HG03159 (cell line): ENCODE data around the gene HBG2.
"Not testable (repeated sequence)": the region's sequence is repeated elsewhere in the genome, so short reads cannot be mapped to it uniquely, and the experiment has no call there.

Experiments used
- ATAC-seq: cut with Tn5 transposase; IDR thresholded peaks from one replicate; pipeline ENCODE4 v1.9.1; 2021; ENCODE audit warnings: mild to moderate bottlenecking, moderate library complexity; ENCODE audit not compliant: unreplicated experiment

Gene HBG2

DNA sequence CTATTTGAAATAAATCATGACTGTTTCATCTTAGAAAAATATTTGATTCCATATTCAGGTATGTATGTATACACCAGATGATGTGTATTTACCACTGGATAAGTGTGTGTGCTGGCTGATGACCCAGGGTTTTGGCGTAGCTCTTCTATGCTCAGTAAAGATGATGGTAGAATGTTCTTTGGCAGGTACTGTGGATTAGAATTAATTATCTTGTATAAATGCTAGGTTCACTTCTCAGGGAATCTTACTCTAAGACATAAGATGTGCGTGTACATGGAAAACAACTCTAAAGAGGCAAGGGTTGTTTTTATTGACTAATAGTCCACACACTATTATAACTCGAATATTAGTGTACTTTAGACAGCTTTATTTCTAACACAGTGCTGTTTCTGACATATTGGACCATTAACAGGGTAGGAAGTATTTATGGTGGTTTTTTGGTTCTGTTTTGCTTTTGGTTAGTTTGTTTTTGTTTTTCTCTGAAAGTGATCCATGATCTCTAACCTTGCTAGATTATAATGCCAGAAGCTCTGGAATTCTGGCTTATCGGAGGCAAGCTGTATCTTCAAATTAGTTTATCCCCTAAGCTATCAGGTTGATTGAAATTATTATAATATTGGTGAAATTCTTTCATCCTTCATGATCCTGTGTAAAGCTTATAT lies 3.9 kb downstream of the HBG2 start:
- ATAC-seq = no peak

DNA sequence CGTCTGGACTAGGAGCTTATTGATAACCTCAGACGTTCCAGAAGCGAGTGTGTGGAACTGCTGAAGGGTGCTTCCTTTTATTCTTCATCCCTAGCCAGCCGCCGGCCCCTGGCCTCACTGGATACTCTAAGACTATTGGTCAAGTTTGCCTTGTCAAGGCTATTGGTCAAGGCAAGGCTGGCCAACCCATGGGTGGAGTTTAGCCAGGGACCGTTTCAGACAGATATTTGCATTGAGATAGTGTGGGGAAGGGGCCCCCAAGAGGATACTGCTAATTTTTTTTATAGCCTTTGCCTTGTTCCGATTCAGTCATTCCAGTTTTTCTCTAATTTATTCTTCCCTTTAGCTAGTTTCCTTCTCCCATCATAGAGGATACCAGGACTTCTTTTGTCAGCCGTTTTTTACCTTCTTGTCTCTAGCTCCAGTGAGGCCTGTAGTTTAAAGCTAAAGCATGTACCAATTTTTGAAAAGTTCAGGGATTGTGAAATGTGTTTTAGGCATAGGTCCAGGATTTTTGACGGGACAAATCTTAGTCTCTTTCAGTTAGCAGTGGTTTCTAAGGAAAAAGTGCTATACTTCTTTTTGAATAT lies 4.7 kb downstream of the HBG2 start, which contains the start of gene HBG1:
Gene HBG1, minus strand, starts transcription at position 51 of the 590 bp plus-strand sequence. CDS start 53 bp downstream, outside the sequence.
- not testable (repeated sequence) for ATAC-seq

DNA sequence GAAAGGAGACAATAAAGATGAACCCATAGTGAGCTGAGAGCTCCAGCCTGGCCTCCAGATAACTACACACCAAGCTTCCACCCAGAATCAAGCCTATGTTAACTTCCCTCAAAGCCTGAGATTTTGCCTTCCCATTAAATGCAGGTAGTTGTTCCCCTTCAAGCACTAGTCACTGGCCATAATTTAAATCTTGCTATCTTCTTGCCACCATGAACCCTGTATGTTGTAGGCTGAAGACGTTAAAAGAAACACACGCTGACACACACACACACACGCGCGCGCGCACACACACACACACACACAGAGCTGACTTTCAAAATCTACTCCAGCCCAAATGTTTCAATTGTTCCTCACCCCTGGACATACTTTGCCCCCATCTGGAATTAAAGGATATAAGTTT lies 6.1 kb downstream of the HBG2 start:
- not testable (repeated sequence) for ATAC-seq

DNA sequence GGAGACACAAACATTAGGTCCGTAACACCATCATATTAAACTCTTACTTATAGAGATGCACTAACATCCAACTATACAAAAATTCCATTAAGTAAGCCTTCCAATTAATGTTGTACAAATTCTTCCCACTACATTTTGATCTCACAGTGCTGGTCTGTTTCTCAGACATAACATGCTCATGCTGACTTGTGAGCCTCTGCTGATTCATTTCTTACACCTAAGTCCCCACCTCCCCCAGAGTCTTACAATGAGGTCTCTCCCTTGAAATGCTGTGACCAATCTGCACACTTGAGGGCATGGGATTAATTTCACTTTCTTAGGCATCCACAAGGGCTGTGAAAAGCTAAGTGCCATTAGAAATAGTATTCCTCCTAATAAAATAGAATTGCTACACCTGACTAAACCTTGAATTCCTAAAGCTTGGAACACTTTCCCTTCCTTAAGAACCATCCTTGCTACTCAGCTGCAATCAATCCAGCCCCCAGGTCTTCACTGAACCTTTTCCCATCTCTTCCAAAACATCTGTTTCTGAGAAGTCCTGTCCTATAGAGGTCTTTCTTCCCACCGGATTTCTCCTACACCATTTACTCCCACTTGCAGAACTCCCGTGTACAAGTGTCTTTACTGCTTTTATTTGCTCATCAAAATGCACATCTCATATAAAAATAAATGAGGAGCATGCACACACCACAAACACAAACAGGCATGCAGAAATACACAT lies 6.9 kb downstream of the HBG2 start:
- no peak for ATAC-seq

DNA sequence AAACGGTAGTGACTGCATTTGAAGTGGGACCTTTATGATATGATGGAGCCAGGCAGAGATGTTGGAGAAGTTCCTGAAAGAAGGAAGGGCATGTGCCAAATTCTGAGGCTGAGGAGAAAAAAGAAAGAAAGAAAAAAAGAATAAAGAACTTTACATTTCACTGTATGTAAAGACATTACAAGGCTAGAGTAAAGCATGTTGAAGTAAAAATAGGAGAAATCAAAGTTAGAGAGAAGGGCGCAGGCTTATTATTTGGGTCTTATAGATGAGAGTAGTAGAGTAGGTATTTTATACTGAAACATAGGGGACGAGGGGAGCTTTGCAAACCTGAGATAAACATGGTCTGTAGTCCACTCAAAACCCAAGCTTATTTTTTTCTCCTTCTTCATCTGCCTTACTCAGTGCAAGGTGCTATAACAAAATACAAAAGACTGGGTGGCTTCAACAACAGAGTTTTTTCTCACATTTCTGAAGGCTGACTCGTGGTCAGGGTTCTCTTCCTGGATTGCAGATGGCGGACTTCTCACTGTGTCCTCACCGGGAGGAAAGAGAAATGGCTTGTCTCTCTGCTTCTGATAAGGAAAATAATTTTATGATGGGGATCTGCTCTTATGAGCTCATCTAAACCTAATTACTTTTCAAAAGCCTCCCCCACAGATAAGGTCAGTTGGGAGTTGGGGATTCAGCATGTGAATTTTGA lies 7.7 kb downstream of the HBG2 start:
- ATAC-seq = no peak

DNA sequence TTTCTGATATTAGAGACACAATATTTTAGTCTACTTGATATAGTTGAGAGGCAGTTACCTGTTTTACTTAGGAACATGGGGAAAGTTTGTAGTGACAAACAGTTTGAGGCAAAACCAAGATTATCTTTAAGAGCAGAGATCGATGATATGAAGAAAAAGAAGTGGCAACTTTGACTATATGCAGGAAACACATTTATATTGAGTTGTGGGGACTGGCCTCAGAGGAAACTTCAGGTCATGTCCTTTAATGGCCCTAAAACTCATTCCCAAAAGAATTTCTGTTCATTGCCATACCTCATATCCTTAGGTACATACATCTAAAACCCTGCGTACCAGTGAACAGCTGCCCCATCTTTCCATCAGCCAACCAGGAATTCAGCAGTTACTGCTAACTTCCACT lies 9.4 kb downstream of the HBG2 start:
- no peak for ATAC-seq

DNA sequence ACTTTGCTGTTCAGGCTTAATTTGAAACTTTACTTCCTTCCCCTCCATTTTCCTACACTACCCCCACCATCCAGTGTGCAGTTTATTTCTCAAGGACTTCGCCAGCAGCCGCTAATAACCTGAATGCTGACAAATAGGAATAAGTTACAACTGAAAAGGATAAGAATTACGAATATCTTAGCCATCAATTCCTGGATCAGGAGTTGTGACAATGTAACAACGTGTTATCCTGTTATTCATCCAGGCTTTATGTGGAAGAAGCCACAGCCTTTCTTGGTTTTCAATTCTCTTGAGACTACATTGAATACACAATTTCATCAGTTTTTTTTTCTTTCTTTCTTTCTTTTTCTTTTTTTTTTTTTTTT lies 10.8 kb downstream of the HBG2 start:
- no peak for ATAC-seq

DNA sequence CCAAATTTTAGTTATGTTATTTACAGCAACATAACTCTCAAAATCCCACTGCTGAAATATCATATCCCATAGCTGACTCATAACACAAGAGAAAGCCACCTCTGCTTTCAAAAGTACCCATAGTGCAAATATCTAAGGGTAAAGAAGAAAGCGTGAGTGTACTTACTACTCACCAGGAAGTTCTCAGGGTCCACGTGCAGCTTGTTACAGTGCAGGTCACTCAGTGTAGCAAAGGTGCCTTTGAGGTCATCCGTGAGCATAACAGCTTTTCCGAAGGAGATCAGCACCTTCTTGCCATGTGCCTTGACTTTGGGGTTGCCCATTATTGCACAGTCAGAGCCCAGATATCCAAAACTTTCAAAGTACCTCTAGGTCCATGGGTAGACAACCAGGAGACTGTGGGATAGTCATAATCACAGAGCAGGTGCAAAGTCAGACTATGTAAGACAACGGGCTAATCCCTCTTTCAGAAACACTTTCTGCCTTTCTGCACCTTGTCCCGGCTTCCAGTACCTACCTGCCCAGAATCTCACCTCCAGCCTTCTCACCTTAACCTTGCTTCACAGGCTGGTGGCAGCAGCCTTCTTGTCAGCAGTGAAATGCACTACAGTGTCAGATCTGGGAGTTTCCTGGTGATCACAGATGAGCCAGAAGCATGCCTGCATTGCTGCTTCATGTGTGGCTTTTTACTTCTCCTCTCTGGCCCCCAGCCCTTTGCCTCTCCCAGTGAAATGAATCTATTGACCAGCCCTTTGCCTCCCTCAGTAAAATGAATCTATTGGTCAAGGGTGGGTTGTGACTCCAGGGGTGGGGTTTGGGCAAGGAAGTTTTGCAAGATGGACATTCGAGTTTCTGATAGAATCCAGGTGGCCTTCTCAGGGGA lies 11.4 kb downstream of the HBG2 start:
- peak; percentile 65 for ATAC-seq

DNA sequence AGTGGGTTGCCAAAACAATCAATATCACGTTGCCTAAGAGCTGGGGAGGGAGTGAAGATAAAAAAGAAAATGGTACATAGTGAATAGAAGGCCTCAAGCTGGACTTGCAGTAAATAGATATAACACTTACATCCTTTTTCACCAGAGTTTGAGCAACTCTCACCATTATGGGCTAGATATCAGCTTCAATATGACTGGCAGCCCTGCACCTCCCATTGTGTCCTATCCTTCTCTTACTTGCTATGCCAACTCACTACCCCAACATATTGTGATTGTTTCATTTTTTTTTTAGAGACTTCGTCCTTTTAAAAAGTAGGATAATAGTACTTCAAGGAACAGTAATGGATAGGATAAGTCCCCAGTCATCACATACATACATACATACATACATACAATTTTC lies 12.4 kb downstream of the HBG2 start:
- no peak for ATAC-seq

DNA sequence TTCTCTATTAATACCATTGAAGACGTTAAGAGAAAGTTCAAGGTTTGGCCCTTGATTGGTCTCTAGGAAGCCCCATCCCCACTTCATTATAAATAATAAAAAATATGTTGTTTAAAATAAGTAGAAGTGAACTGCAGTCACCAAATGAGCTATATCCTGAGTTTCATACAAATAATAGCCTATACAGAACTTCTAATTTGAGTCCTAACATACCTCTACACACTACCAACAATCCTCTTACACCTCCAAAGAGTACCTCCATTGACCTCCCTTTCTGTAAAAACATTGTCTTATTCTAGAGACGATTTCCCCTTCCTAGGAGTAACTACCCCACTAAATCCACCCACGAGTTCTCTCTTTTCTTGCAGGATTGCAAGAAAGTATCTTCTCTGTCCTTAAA lies 13.1 kb downstream of the HBG2 start:
- ATAC-seq = no peak

DNA sequence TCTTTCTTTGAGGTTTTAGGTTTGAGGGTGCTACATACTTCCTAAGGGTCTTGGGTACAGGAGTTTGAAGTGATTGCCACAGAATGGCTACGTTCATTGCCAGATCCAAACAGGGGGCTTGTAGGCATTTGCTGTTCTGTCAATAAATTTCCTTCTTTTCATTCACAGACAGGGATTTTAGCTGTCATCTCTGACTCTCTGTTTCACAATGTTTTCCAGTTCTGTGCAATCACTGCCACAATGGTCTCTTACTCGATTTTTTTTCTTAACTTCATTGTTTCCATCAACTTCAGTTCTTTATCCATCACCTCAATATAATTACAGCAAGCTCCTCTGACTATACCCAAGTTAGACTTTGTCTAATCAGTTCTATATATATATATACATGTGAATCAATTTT lies 14.1 kb downstream of the HBG2 start:
- no peak for ATAC-seq

DNA sequence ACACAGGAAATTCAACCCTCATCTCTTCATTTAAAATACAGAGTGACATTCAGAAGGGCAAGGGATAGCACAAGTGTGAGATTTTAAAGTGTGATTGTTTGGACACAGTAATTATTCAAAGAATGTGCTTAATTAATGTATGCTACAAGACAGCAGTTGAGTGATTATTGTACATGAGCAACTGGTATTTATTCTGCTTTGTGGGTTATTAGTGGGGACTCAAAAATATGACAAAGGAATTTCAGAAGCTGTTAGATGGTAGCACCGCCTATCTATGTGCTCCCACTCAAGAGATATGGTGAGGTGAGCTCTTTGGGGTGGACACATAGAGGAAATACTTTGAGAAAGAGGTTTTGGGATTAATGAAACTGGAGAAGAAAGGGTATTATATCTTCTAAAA lies 14.5 kb downstream of the HBG2 start:
- no peak for ATAC-seq

DNA sequence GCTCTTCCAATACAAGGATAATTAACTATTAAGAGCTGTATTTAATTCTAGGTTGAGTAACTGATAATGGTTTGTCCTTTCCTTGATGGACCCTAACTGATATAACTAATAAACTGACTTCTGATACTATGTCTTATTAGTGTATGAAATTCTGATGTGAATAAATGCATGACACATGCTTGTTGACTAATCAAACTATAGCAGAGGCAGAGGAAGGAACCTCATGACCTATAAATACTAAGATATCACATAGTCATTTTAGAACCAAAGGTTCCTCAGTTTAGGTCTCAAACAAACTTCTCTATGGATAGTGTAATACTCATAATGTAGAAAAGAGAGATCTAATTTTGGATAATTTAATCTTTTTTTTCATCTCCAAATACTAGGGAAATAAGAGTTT lies 15.5 kb downstream of the HBG2 start:
- ATAC-seq = no peak

DNA sequence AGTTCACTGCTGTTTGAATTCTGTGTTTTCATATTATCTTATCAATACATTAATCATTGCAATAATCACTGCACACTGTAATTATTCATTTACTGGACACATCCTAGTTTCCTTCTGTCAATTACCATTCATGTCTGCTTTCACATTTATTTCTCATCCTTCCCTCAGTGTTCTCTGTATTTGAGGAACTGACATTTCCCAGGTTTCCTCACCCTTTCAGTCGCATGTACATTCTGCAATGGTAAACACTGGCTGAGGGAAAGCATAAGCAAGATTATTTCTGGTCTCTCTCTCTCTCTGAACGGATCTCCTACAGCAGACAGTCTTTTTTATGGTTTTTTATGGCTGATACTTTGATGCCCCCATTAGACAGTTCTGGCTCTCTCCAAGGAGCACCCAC lies 16.1 kb downstream of the HBG2 start:
- no peak for ATAC-seq

DNA sequence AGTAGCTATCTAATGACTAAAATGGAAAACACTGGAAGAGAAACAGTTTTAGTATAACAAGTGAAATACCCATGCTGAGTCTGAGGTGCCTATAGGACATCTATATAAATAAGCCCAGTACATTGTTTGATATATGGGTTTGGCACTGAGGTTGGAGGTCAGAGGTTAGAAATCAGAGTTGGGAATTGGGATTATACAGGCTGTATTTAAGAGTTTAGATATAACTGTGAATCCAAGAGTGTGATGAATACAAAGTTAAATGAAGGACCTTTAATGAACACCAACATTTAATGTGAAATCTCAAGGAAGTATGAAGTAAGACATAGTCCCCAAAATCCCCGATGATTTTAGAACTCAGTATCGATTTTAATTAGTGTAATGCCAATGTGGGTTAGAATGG lies 17.2 kb downstream of the HBG2 start:
- no peak for ATAC-seq

DNA sequence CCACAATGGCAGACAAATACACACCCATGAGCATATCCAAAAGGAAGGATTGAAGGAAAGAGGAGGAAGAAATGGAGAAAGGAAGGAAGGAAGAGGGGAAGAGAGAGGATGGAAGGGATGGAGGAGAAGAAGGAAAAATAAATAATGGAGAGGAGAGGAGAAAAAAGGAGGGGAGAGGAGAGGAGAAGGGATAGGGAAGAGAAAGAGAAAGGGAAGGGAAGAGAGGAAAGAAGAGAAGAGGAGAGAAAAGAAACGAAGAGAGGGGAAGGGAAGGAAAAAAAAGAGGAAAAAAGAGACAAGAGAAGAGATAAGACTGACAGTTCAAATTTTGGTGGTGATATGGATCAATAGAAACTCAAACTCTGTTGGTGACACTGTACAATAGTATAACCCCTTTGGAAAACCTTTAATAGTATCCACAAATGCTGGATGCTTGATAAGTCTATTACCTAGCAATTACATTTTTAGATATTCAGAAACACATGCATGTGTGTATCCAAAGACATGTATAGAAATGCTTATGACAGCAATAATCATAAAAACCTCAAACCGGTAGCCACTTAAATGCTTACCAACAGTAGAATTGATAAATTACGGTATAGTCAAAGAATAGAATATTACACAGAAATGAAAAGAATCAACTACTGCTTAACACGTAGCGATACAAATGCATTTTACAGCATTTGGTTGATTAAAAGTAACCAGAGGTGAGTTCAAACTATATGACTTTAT lies 19.1 kb downstream of the HBG2 start:
- ATAC-seq = no peak

DNA sequence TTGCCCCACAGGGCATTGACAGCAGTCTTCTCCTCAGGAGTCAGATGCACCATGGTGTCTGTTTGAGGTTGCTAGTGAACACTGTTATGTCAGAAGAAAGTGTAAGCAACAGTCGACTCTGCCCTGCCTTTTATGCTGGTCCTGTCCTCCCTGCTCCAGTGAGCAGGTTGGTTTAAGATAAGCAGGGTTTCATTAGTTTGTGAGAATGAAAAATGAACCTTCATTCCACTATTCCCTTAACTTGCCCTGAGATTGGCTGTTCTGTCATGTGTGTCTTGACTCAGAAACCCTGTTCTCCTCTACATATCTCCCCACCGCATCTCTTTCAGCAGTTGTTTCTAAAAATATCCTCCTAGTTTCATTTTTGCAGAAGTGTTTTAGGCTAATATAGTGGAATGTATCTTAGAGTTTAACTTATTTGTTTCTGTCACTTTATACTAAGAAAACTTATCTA lies 20.2 kb downstream of the HBG2 start, which contains the start of gene HBD:
Gene HBD, minus strand, starts transcription at position 103 of the 454 bp plus-strand sequence. Its CDS starts 50 bp downstream, at position 53.
- ATAC-seq = peak; percentile 82

DNA sequence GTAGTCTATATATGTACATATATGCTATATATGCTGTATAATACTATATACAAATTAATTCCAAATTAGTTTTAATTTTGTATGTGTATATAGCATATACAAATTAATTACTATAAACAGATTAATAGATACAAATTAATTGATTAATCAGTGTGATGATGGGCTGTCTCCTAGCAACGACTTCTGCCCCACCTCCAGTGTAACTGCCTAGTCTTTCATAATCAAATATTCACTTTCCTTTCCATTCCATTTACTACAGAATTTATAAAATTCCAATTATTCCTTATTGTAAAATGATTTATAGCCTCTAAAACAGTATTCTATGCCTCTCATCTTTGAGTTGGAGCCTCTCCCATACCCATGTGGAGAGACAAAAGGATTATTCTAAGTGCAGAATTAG lies 21.3 kb downstream of the HBG2 start:
- no peak for ATAC-seq

DNA sequence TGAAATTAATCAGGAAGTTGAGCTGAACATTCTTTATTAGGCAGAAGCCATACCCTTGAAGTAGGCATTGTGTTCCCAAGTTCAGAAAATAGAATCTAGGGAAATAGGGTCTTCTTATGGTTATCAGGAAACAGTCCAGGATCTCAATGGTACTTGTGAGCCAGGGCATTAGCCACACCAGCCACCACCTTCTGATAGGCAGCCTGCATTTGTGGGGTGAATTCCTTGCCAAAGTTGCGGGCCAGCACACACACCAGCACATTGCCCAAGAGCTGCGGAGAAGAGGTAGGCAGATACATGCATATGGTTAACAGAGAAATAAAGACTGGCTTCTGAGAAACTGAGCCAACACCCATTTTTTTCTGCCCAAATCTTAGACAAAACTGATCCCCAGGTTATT lies 21.8 kb downstream of the HBG2 start:
- ATAC-seq = no peak

DNA sequence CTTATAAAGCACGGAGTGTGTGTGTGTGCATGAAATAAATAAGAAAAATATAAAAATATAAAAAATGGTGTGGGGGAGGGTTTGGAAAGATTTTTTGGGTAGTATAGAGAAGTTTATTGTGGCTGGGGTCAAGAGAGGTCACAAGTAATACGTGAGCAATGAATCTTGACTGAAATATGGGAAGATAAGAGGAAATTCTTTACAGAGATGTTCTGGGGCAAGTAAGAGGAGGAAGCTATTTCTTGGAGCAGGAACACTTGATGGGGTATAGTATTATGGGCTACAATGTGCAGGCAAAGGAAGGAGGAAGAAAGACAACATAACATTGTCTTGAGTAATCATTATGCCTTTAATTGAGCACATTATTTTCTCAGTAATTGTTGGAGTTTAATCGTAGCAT lies 22.4 kb downstream of the HBG2 start:
- no peak for ATAC-seq
